Calu3 (cell line): ENCODE measurements around the gene HLTF. TPM values are rescaled to one million over a fixed set of nuclear protein-coding genes. Genes with fewer than 3 reads are reported as not detected.

ENCODE experiments used
- BruUV-seq: library from RNA; stranded (reverse); fragments of 400-500 nt; replicated peaks from 2 replicates; lab custom pipeline; 2021; lab: Mats Ljungman, UMichigan
- CTCF ChIA-PET: fragments of 300-600 bp; sonication (Branson Sonifier 250); formaldehyde crosslinking; loops from one replicate; lab custom pipeline; 2022; ENCODE audit warnings: antibody characterized with exemption; lab: Charles Lee
- DNase-seq: peaks from one replicate; pipeline ENCODE4 v3.0.0; 2022
- H3K27ac Mint-ChIP-seq: one replicate; pipeline ENCODE4 v1.8.0; 2022; ENCODE audit warnings: mixed read lengths; ENCODE audit not compliant: unreplicated experiment
- H3K27me3 Mint-ChIP-seq: one replicate; pipeline ENCODE4 v1.8.0; 2022; ENCODE audit warnings: mixed read lengths; ENCODE audit not compliant: unreplicated experiment
- H3K36me3 Mint-ChIP-seq: one replicate; pipeline ENCODE4 v1.8.0; 2022; ENCODE audit warnings: mild to moderate bottlenecking, moderate library complexity, mixed read lengths; ENCODE audit not compliant: insufficient read depth, unreplicated experiment
- H3K4me1 Mint-ChIP-seq: one replicate; pipeline ENCODE4 v1.8.0; 2022; ENCODE audit warnings: mild to moderate bottlenecking, low read depth, mixed read lengths; ENCODE audit not compliant: unreplicated experiment
- H3K4me3 Mint-ChIP-seq: one replicate; pipeline ENCODE4 v1.8.0; 2022; ENCODE audit warnings: mild to moderate bottlenecking, low read depth, moderate library complexity, mixed read lengths; ENCODE audit not compliant: unreplicated experiment
- H3K9me3 Mint-ChIP-seq: one replicate; pipeline ENCODE4 v1.8.0; 2022; ENCODE audit warnings: low read depth, mixed read lengths; ENCODE audit not compliant: unreplicated experiment
- CTCF ChIP-seq: fragments of 200-600 bp; IDR thresholded peaks from one replicate; pipeline ENCODE4 v1.8.0; 2022; ENCODE audit warnings: antibody characterized with exemption; ENCODE audit not compliant: unreplicated experiment
- intact Hi-C: fragments of 100-400 bp; cut with micrococcal nuclease; formaldehyde crosslinking; loops from one replicate; pipeline ENCODE4 v1.10.0; 2022; ENCODE audit not compliant: unreplicated experiment
- total RNA-seq: library from RNA; stranded (reverse); gene quantifications from 2 replicates; pipeline ENCODE4 v1.2.3, GENCODE V29; 2022

Gene HLTF
- total RNA-seq, 1 experiment from 2014 or later = 63.5 TPM

GRCh38 chr3:149011676-149012075 is 74.7 kb downstream of the HLTF start:
- DNase-seq = no peak
- H3K9me3 Mint-ChIP-seq = no peaks in the 10 kb centered on the region
- intact Hi-C loops = no loop called here
- no peaks in the 10 kb centered on the region for H3K4me1 Mint-ChIP-seq
- CTCF ChIA-PET = no interaction called here
- no peak for TF ChIP-seq CTCF
- no peaks in the 10 kb centered on the region for H3K27me3 Mint-ChIP-seq
- BruUV-seq = no TSS peak
- peaks cover 5% of the 10 kb centered on the region for H3K36me3 Mint-ChIP-seq
- H3K27ac Mint-ChIP-seq = no peak overlapping the region
- H3K4me3 Mint-ChIP-seq = no peak overlapping the region

GRCh38 chr3:149010966-149011365 is 75.4 kb downstream of the HLTF start:
- H3K27ac Mint-ChIP-seq = no peak overlapping the region

GRCh38 chr3:149010504-149010951 is 75.8 kb downstream of the HLTF start:
- Mint-ChIP-seq H3K4me3 (no peak overlapping the region), H3K4me1 (no peaks in the 10 kb centered on the region), H3K27me3 (no peaks in the 10 kb centered on the region), H3K36me3 (peaks cover 5% of the 10 kb centered on the region), H3K27ac (no peak overlapping the region), H3K9me3 (no peaks in the 10 kb centered on the region)
- no TSS peak for BruUV-seq
- DNase-seq = peak; percentile 14
- TF ChIP-seq CTCF = no peak
- intact Hi-C loops = no loop called here
- CTCF ChIA-PET = interaction anchor here (0.6 kb wide), 2 partner anchors 56 to 1656 kb away, joined by 3 to 13 read pairs; no protein-coding TSS in a partner anchor

More at GRCh38 chr3:149010966-149011365, 75.4 kb downstream of the HLTF start:
- BruUV-seq = no TSS peak
- CTCF ChIA-PET = no interaction called here
- Mint-ChIP-seq H3K9me3 (no peaks in the 10 kb centered on the region), H3K4me1 (no peaks in the 10 kb centered on the region), H3K36me3 (peaks cover 5% of the 10 kb centered on the region), H3K4me3 (no peak overlapping the region), H3K27me3 (no peaks in the 10 kb centered on the region)
- DNase-seq = no peak
- TF ChIP-seq CTCF = no peak
- intact Hi-C loops = no loop called here

- Mint-ChIP-seq H3K36me3 (peaks cover 5% of the 10 kb centered on the region), H3K27ac (no peak overlapping the region), H3K9me3 (no peaks in the 10 kb centered on the region)
These were observed 76.6 kb downstream of the HLTF start for GRCh38 chr3:149009732-149010131.

More at GRCh38 chr3:149009732-149010131, 76.6 kb downstream of the HLTF start:
- TF ChIP-seq CTCF = no peak
- H3K4me1 Mint-ChIP-seq = no peaks in the 10 kb centered on the region
- H3K27me3 Mint-ChIP-seq = no peaks in the 10 kb centered on the region
- intact Hi-C loops = no loop called here
- H3K4me3 Mint-ChIP-seq = no peak overlapping the region
- CTCF ChIA-PET = interaction anchor here (0.6 kb wide), 1 partner anchor 56 kb away, joined by 3 read pairs; no protein-coding TSS in a partner anchor
- no peak for DNase-seq
- BruUV-seq = no TSS peak
